Right kidney (tissue), 1 donor: Measurements from ENCODE around the gene ANKRD23.
"Not testable (repeated sequence)": the region's sequence is repeated elsewhere in the genome, so short reads cannot be mapped to it uniquely, and the experiment has no call there.

Experiments
- DNase-seq: peaks from one replicate; pipeline ENCODE4 v3.0.0-alpha.2; 2016

The ANKRD23 gene

GRCh38 chr2:96863575-96864342, 19.9 kb upstream of the ANKRD23 start:
- no peak for DNase-seq

GRCh38 chr2:96863056-96863455, 19.2 kb upstream of the ANKRD23 start:
- DNase-seq = not testable (repeated sequence)

- DNase-seq = no peak
These were observed 17.3 kb upstream of the ANKRD23 start for GRCh38 chr2:96861074-96861473.

- no peak for DNase-seq
These were observed 16.5 kb upstream of the ANKRD23 start for GRCh38 chr2:96860065-96861029.

GRCh38 chr2:96859681-96860064, 15.9 kb upstream of the ANKRD23 start:
- no peak for DNase-seq

- DNase-seq = no peak
These were observed 15.4 kb upstream of the ANKRD23 start for GRCh38 chr2:96859099-96859649.

- peak; percentile 98 for DNase-seq
These were observed 14.0 kb upstream of the ANKRD23 start, which contains the start of gene ANKRD39 for GRCh38 chr2:96857667-96858372. ANKRD39 (minus strand) TSS chr2:96858016; CDS start chr2:96857987, 29 bp downstream.

GRCh38 chr2:96856776-96857666, 13.2 kb upstream of the ANKRD23 start:
- peak; percentile 65 for DNase-seq

GRCh38 chr2:96853321-96853720, 9.5 kb upstream of the ANKRD23 start:
- DNase-seq = no peak

GRCh38 chr2:96852667-96853066, 8.8 kb upstream of the ANKRD23 start:
- no peak for DNase-seq

- no peak for DNase-seq
These were observed 4.4 kb upstream of the ANKRD23 start for GRCh38 chr2:96848264-96848663.

GRCh38 chr2:96847586-96847985, 3.8 kb upstream of the ANKRD23 start:
- DNase-seq = no peak

GRCh38 chr2:96846825-96847224, 3.0 kb upstream of the ANKRD23 start:
- DNase-seq = no peak

GRCh38 chr2:96844405-96844808, 586 bp upstream of the ANKRD23 start:
- no peak for DNase-seq

GRCh38 chr2:96842600-96842999, 1.2 kb downstream of the ANKRD23 start:
- DNase-seq = no peak

GRCh38 chr2:96841701-96842495, 1.9 kb downstream of the ANKRD23 start:
- peak; percentile 19 for DNase-seq

GRCh38 chr2:96839875-96840850, 3.7 kb downstream of the ANKRD23 start:
- no peak for DNase-seq

GRCh38 chr2:96839293-96839874, 4.4 kb downstream of the ANKRD23 start:
- DNase-seq = peak; percentile 70
